GM19324 (cell line): ENCODE results near the gene TSPAN11.
"Not testable (repeated sequence)": the region's sequence is repeated elsewhere in the genome, so short reads cannot be mapped to it uniquely, and the experiment has no call there.

Experiments
- ATAC-seq: cut with Tn5 transposase; IDR thresholded peaks from one replicate; pipeline ENCODE4 v1.9.1; 2021; ENCODE audit warnings: mild to moderate bottlenecking, moderate library complexity; ENCODE audit not compliant: unreplicated experiment, low FRiP score

TSPAN11 gene

GRCh38 chr12:30926243-30927221 lies at the start of gene TSPAN11:
Gene TSPAN11 (plus strand): TSS chr12:30926748. CDS start chr12:30953992, 27,244 bp downstream.
- no peak for ATAC-seq

GRCh38 chr12:30877105-30877875 lies 49.3 kb upstream of the TSPAN11 start:
- no peak for ATAC-seq

- no peak for ATAC-seq
Observed at GRCh38 chr12:30878024-30878423, 48.5 kb upstream of the TSPAN11 start.

- ATAC-seq = no peak
Observed at GRCh38 chr12:30880061-30880460, 46.5 kb upstream of the TSPAN11 start.

- no peak for ATAC-seq
Observed at GRCh38 chr12:30880813-30881212, 45.7 kb upstream of the TSPAN11 start.

GRCh38 chr12:30882706-30883105 lies 43.8 kb upstream of the TSPAN11 start:
- ATAC-seq = no peak

GRCh38 chr12:30884799-30885198 lies 41.7 kb upstream of the TSPAN11 start:
- no peak for ATAC-seq

GRCh38 chr12:30885321-30885720 lies 41.2 kb upstream of the TSPAN11 start:
- ATAC-seq = no peak

GRCh38 chr12:30887226-30887625 lies 39.3 kb upstream of the TSPAN11 start:
- no peak for ATAC-seq

- no peak for ATAC-seq
Observed at GRCh38 chr12:30888241-30888640, 38.3 kb upstream of the TSPAN11 start.

GRCh38 chr12:30894531-30894930 lies 32.0 kb upstream of the TSPAN11 start:
- ATAC-seq = not testable (repeated sequence)

- ATAC-seq = no peak
Observed at GRCh38 chr12:30896461-30896860, 30.1 kb upstream of the TSPAN11 start.

- no peak for ATAC-seq
Observed at GRCh38 chr12:30898846-30899245, 27.7 kb upstream of the TSPAN11 start.

GRCh38 chr12:30900351-30900750 lies 26.2 kb upstream of the TSPAN11 start:
- ATAC-seq = no peak

GRCh38 chr12:30902001-30902400 lies 24.5 kb upstream of the TSPAN11 start:
- ATAC-seq = no peak

GRCh38 chr12:30902596-30902995 lies 24.0 kb upstream of the TSPAN11 start:
- no peak for ATAC-seq

- no peak for ATAC-seq
Observed at GRCh38 chr12:30905463-30906009, 21.0 kb upstream of the TSPAN11 start.

- no peak for ATAC-seq
Observed at GRCh38 chr12:30908076-30908721, 18.3 kb upstream of the TSPAN11 start.

GRCh38 chr12:30908722-30909348 lies 17.7 kb upstream of the TSPAN11 start:
- no peak for ATAC-seq
